H1 (cell line): Measurements from ENCODE around the gene HES2. TPM values are rescaled to one million over a fixed set of nuclear protein-coding genes. Genes with fewer than 3 reads are reported as not detected.

ENCODE experiments used
- CHD7 ChIP-seq: fragments of 300-600 bp; sonication (generic); IDR thresholded peaks from 2 replicates; pipeline ENCODE4 v1.7.1; 2012; ENCODE audit warnings: low read length, moderate library complexity, mild to moderate bottlenecking, inconsistent platforms; ENCODE audit not compliant: insufficient replicate concordance
- EGR1 ChIP-seq: IDR thresholded peaks from 2 replicates; pipeline ENCODE4 v1.6.1; 2011; ENCODE audit warnings: low read depth, low read length, borderline replicate concordance
- NRF1 ChIP-seq: IDR thresholded peaks from 2 replicates; pipeline ENCODE4 v1.6.1; 2011; ENCODE audit warnings: mild to moderate bottlenecking, low read depth, low read length, improper control_type of control experiment
- RBBP5 ChIP-seq: IDR thresholded peaks from 2 replicates; pipeline ENCODE4 v1.7.1; 2012; ENCODE audit warnings: low read depth, mild to moderate bottlenecking, inconsistent platforms, low read length, moderate library complexity, borderline replicate concordance
- SIRT6 ChIP-seq: IDR thresholded peaks from one replicate; pipeline ENCODE4 v1.7.1; 2012; ENCODE audit warnings: low read length, inconsistent platforms
- TEAD4 ChIP-seq: IDR thresholded peaks from 2 replicates; pipeline ENCODE4 v1.6.1; 2012; ENCODE audit warnings: low read depth, low read length, inconsistent platforms, mixed read lengths
- polyA plus RNA-seq, 7 experiments: library from polyadenylated mRNA; depleted of rRNA in 3 of 7; stranded (reverse) in 5 of 7; unstranded in 2 of 7; fragments of >200 nt in 5 of 7; fragments of 200-250 nt in 2 of 7; gene quantifications; 1 replicate in 5 of 7; 2 replicates in 1 of 7; 4 replicates in 1 of 7; pipeline versions ENCODE4 v1.2.1 to v1.2.3, GENCODE V29; 2011 to 2013; ENCODE audit warnings: missing spikeins in 2 of 7, mixed read lengths in 2 of 7
- total RNA-seq: library from RNA; stranded (reverse); fragmentation: NEBNext Ultra II Directional; extraction: Animal tissue kit (Norgen Biotek cat#: 25700); gene quantifications from 2 replicates; pipeline ENCODE4 v1.2.1, GENCODE V29; 2021

The HES2 gene
- total and polyA plus RNA-seq, 2 of the 8 experiments (the other 6 are each of a cell fraction or from before 2014, with no cell fraction given): 0.15 to 0.53 TPM

- no peak for TF ChIP-seq CHD7
- TF ChIP-seq TEAD4: no peak
- TF ChIP-seq SIRT6: no peak
- TF ChIP-seq NRF1: no peak
- TF ChIP-seq RBBP5: no peak
- no peak for TF ChIP-seq EGR1
Observed at GRCh38 chr1:6435547-6435946, 15.8 kb upstream of the HES2 start (continued).
